ENCODE measurements around the gene ZNF726.
"Not testable (repeated sequence)": the region's sequence is repeated elsewhere in the genome, so short reads cannot be mapped to it uniquely, and the experiment has no call there.

ZNF726 gene

GRCh38 chr19:23949611-23950010 lies 34.9 kb downstream of the ZNF726 start:
- DNase-seq: no peak

GRCh38 chr19:23956051-23956450 lies 41.4 kb downstream of the ZNF726 start:
- no peak for DNase-seq

GRCh38 chr19:23957660-23958281 lies 43.1 kb downstream of the ZNF726 start:
- DNase-seq: no peak

GRCh38 chr19:23963396-23963795 lies 48.7 kb downstream of the ZNF726 start:
- DNase-seq: not testable (repeated sequence)

GRCh38 chr19:23963881-23964280 lies 49.2 kb downstream of the ZNF726 start:
- not testable (repeated sequence) for DNase-seq

GRCh38 chr19:23964334-23964733 lies 49.6 kb downstream of the ZNF726 start:
- not testable (repeated sequence) for DNase-seq

GRCh38 chr19:23969630-23970029 lies 54.9 kb downstream of the ZNF726 start:
- DNase-seq: no peak

GRCh38 chr19:23971598-23971997 lies 56.9 kb downstream of the ZNF726 start:
- no peak for DNase-seq

GRCh38 chr19:23972161-23972560 lies 57.5 kb downstream of the ZNF726 start:
- DNase-seq: no peak

- DNase-seq: no peak
These were observed 60.3 kb downstream of the ZNF726 start for GRCh38 chr19:23974941-23975340.

GRCh38 chr19:23976631-23977030 lies 61.9 kb downstream of the ZNF726 start:
- not testable (repeated sequence) for DNase-seq

- DNase-seq: not testable (repeated sequence)
These were observed 62.6 kb downstream of the ZNF726 start for GRCh38 chr19:23977256-23977655.

GRCh38 chr19:23978068-23978467 lies 63.4 kb downstream of the ZNF726 start:
- DNase-seq: no peak

GRCh38 chr19:23980805-23981204 lies 66.1 kb downstream of the ZNF726 start:
- DNase-seq: no peak

GRCh38 chr19:23981863-23982262 lies 67.2 kb downstream of the ZNF726 start:
- no peak for DNase-seq

- no peak for DNase-seq
These were observed 68.7 kb downstream of the ZNF726 start for GRCh38 chr19:23983406-23983805.

Data from activated gamma-delta T cell treated with Interleukin-2 at 50 U/mL for 16 hours (primary cell).